Osteocyte (in vitro differentiated cells): ENCODE data around the gene OPA3. TPM values are rescaled to one million over a fixed set of nuclear protein-coding genes. Genes with fewer than 3 reads are reported as not detected.
A peak's percentile ranks its signal among the peaks of the same experiment; 100 is the strongest.
"Not testable (repeated sequence)": the region's sequence is repeated elsewhere in the genome, so short reads cannot be mapped to it uniquely, and the experiment has no call there.

ENCODE experiments used
- DNase-seq: peaks from one replicate; pipeline ENCODE4 v3.0.0; 2021; ENCODE audit warnings: mixed read lengths; ENCODE audit not compliant: unreplicated experiment; ENCODE audit errors: extremely low spot score
- H3K27ac Mint-ChIP-seq: one replicate; pipeline ENCODE4 v1.8.0; 2021; ENCODE audit warnings: mild to moderate bottlenecking, mixed read lengths; ENCODE audit not compliant: unreplicated experiment
- H3K27me3 Mint-ChIP-seq: one replicate; pipeline ENCODE4 v1.8.0; 2021; ENCODE audit warnings: mixed read lengths; ENCODE audit not compliant: unreplicated experiment
- H3K36me3 Mint-ChIP-seq: one replicate; pipeline ENCODE4 v1.8.0; 2021; ENCODE audit warnings: mixed read lengths; ENCODE audit not compliant: unreplicated experiment
- H3K4me1 Mint-ChIP-seq: one replicate; pipeline ENCODE4 v1.8.0; 2021; ENCODE audit warnings: mixed read lengths; ENCODE audit not compliant: unreplicated experiment
- H3K4me3 Mint-ChIP-seq: one replicate; pipeline ENCODE4 v1.8.0; 2021; ENCODE audit warnings: mild to moderate bottlenecking, moderate library complexity, mixed read lengths; ENCODE audit not compliant: unreplicated experiment
- H3K9me3 Mint-ChIP-seq: one replicate; pipeline ENCODE4 v1.8.0; 2021; ENCODE audit warnings: mixed read lengths; ENCODE audit not compliant: unreplicated experiment
- CTCF ChIP-seq: fragments of 200-600 bp; sonication (generic); IDR thresholded peaks from 2 replicates; pipeline ENCODE4 v1.5.0; 2021; ENCODE audit warnings: antibody characterized with exemption, mild to moderate bottlenecking, moderate library complexity
- total RNA-seq: library from RNA; stranded (reverse); gene quantifications from 2 replicates; pipeline ENCODE4 v1.2.1, GENCODE V29; 2021

The OPA3 gene
- total RNA-seq, 1 donor from 2014 or later: 16.8 TPM

DNA sequence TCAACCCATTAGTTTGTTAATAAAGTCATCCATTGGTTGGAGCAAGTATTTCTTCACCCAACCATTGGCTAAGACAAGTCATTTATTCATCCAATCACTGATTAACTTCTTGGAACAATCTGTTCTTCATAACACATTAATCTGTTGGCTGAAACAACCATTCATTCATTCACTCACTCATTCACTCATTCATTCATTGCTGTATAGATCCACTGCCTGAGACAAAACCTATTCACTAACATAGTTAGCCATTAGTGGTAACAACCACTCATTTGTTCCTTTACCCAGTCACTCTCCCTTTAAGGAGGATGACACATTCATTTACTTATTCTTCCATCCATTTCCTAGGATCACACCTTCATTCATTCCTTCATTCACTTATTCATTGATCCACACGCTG is 39.4 kb upstream of the OPA3 start:
- H3K4me1 Mint-ChIP-seq: no peaks in the 10 kb centered on the region
- no peak overlapping the region for H3K4me3 Mint-ChIP-seq
- no peaks in the 10 kb centered on the region for H3K27me3 Mint-ChIP-seq
- peaks cover 29% of the 10 kb centered on the region for H3K36me3 Mint-ChIP-seq
- TF ChIP-seq CTCF: no peak
- no peak for DNase-seq
- no peaks in the 10 kb centered on the region for H3K9me3 Mint-ChIP-seq
- no peak overlapping the region for H3K27ac Mint-ChIP-seq

DNA sequence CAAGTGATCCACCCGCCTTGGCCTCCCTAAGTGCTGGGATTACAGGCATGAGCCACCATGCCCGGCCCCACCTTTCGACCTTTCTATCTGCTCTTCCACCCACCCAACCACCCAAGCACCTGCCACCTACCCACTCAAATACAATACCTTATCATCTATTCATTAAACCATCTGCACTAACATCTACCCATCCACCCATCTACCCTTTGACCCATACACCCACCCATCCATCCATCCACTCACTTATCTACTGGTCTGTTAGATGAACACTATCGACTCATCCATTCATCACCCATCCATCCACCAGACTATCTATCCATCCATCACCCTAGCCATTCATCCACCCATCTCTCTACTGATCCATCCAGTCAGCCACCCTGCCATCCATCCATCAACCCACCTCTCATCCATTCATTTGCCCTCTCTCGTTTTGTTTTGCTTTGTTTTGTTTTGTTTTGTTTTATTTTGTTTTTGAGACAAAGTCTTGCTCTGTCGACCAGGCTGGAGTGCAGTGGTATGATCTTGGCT is 37.4 kb upstream of the OPA3 start:
- Mint-ChIP-seq H3K4me1 (no peaks in the 10 kb centered on the region), H3K9me3 (no peaks in the 10 kb centered on the region), H3K27ac (no peak overlapping the region), H3K4me3 (no peak overlapping the region), H3K27me3 (no peaks in the 10 kb centered on the region), H3K36me3 (peaks cover 24% of the 10 kb centered on the region)
- TF ChIP-seq CTCF: no peak
- no peak for DNase-seq

GRCh38 chr19:45621389-45621788 is 36.8 kb upstream of the OPA3 start:
- no peak for TF ChIP-seq CTCF

GRCh38 chr19:45616704-45617017 is 32.1 kb upstream of the OPA3 start:
- Mint-ChIP-seq H3K9me3 (no peaks in the 10 kb centered on the region), H3K27me3 (no peaks in the 10 kb centered on the region), H3K36me3 (peaks cover 18% of the 10 kb centered on the region), H3K4me1 (peaks cover 13% of the 10 kb centered on the region), H3K4me3 (no peak overlapping the region), H3K27ac (no peak overlapping the region)
- no peak for TF ChIP-seq CTCF
- no peak for DNase-seq

More at GRCh38 chr19:45621389-45621788, 36.8 kb upstream of the OPA3 start:
- Mint-ChIP-seq H3K9me3 (no peaks in the 10 kb centered on the region), H3K36me3 (peaks cover 22% of the 10 kb centered on the region), H3K27me3 (no peaks in the 10 kb centered on the region), H3K4me1 (no peaks in the 10 kb centered on the region), H3K4me3 (no peak overlapping the region), H3K27ac (no peak overlapping the region)
- DNase-seq: no peak

- TF ChIP-seq CTCF: no peak
- H3K4me1 Mint-ChIP-seq: peaks cover 13% of the 10 kb centered on the region
- peak overlapping the region; percentile 50 for H3K27ac Mint-ChIP-seq
- DNase-seq: peak; percentile 87
- H3K9me3 Mint-ChIP-seq: no peaks in the 10 kb centered on the region
- no peaks in the 10 kb centered on the region for H3K27me3 Mint-ChIP-seq
- peaks cover 16% of the 10 kb centered on the region for H3K36me3 Mint-ChIP-seq
- H3K4me3 Mint-ChIP-seq: no peak overlapping the region
Observed at GRCh38 chr19:45615795-45616703, 31.4 kb upstream of the OPA3 start.

GRCh38 chr19:45615056-45615455 is 30.5 kb upstream of the OPA3 start:
- H3K27ac Mint-ChIP-seq, H3K9me3 Mint-ChIP-seq, H3K4me3 Mint-ChIP-seq, DNase-seq, H3K27me3 Mint-ChIP-seq: not testable (repeated sequence)
- peaks cover 15% of the 10 kb centered on the region for H3K36me3 Mint-ChIP-seq
- H3K4me1 Mint-ChIP-seq: peaks cover 13% of the 10 kb centered on the region
